ENCODE results near the gene TRAF3IP3.

GRCh38 chr1:209714338-209714737 lies 41.5 kb upstream of the TRAF3IP3 start:
- TF ChIP-seq, protein P1, sequence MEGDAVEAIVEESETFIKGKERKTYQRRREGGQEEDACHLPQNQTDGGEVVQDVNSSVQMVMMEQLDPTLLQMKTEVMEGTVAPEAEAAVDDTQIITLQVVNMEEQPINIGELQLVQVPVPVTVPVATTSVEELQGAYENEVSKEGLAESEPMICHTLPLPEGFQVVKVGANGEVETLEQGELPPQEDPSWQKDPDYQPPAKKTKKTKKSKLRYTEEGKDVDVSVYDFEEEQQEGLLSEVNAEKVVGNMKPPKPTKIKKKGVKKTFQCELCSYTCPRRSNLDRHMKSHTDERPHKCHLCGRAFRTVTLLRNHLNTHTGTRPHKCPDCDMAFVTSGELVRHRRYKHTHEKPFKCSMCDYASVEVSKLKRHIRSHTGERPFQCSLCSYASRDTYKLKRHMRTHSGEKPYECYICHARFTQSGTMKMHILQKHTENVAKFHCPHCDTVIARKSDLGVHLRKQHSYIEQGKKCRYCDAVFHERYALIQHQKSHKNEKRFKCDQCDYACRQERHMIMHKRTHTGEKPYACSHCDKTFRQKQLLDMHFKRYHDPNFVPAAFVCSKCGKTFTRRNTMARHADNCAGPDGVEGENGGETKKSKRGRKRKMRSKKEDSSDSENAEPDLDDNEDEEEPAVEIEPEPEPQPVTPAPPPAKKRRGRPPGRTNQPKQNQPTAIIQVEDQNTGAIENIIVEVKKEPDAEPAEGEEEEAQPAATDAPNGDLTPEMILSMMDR (IDR thresholded peaks at IDR 0.05): no peak
- no peak for TF ChIP-seq POLR2AphosphoS5 (IDR thresholded peaks at IDR 0.05; ENCODE audit: insufficient read depth in 1 of 2, low read depth in 1 of 2)

All from vagina (tissue), 2 donors.